Stomach (tissue), 9 donors: Measurements from ENCODE around the gene DNPEP. TPM values are rescaled to one million over a fixed set of nuclear protein-coding genes. Genes with fewer than 3 reads are reported as not detected.

Experiments used
- DNase-seq, 2 donors: peaks; one replicate each; pipeline versions ENCODE4 v3.0.0 to v3.0.0-alpha.2; 2013 to 2019
- H3K27ac ChIP-seq, 5 donors: fragments of 200-600 bp in 4 of 5; sonication (generic) in 4 of 5; one replicate each; pipeline ENCODE4 v1.5.1; 2013 to 2019; ENCODE audit warnings: mild to moderate bottlenecking in 1 of 5, moderate library complexity in 1 of 5
- H3K27me3 ChIP-seq, 3 donors: fragments of 200-600 bp; sonication (generic); one replicate each; pipeline ENCODE4 v1.5.1; 2017 to 2019; ENCODE audit warnings: mixed run types in 1 of 3
- H3K36me3 ChIP-seq, 4 donors: fragments of 200-600 bp; sonication (generic); 1 replicate in 3 of 4; 2 replicates in 1 of 4; pipeline ENCODE4 v1.5.1; 2016 to 2019
- H3K4me1 ChIP-seq, 4 donors: fragments of 200-600 bp; sonication (generic); one replicate each; pipeline ENCODE4 v1.5.1; 2016 to 2019
- H3K4me3 ChIP-seq, 4 donors: fragments of 200-600 bp; sonication (generic) in 3 of 4; one replicate each; pipeline ENCODE4 v1.5.1; 2016 to 2019; ENCODE audit warnings: mild to moderate bottlenecking in 1 of 4
- H3K9me3 ChIP-seq, 4 donors: fragments of 200-600 bp; sonication (generic); one replicate each; pipeline ENCODE4 v1.5.1; 2016 to 2019
- EP300 ChIP-seq: sonication (generic); formaldehyde crosslinking; IDR thresholded peaks from one replicate; pipeline ENCODE4 v1.6.1; 2017; ENCODE audit warnings: antibody characterized with exemption
- POLR2A ChIP-seq, 4 donors: fragments of 450-650 bp; IDR thresholded peaks; one replicate each; pipeline ENCODE4 v1.6.1; 2016; ENCODE audit warnings: antibody characterized with exemption in 4 of 4, control low read depth in 2 of 4, mild to moderate bottlenecking in 1 of 4, moderate library complexity in 1 of 4
- POLR2AphosphoS5 ChIP-seq, 3 donors: sonication (generic); formaldehyde crosslinking; IDR thresholded peaks; one replicate each; pipeline ENCODE4 v1.6.1; 2016; ENCODE audit warnings: antibody characterized with exemption in 3 of 3
- WGBS, 5 donors: extraction: QIAGEN DNeasy Blood & Tissue Kit in 3 of 5; methylation state at CpG; one replicate each; pipeline versions ENCODE4 v1.1.5 to v1.1.7; 2013 to 2018; 5-methylcytosine and 5-hydroxymethylcytosine counted together
- intact Hi-C: fragments of 100-400 bp; cut with DNase I; formaldehyde crosslinking; loops from one replicate; pipeline ENCODE4 v1.15.1; 2023; ENCODE audit warnings: low total_unique reads
- polyA plus RNA-seq, 3 donors: library from polyadenylated mRNA; stranded (reverse); fragments of 200-250 nt; gene quantifications; one replicate each; pipeline ENCODE4 v1.2.3, GENCODE V29; 2013
- total RNA-seq, 5 donors: library from RNA; depleted of rRNA; stranded (reverse); fragments of >200 nt; gene quantifications; one replicate each; pipeline versions ENCODE4 v1.1.0 to v1.2.3, GENCODE V29; 2014 to 2016
- TF ChIP-seq, protein P1 (sequence below), 7 experiments: fragments of 450-650 bp in 4 of 7; fragments of 200-600 bp in 3 of 7; sonication (generic) in 3 of 7; IDR thresholded peaks; one replicate each; pipeline ENCODE4 v1.5.1; 2016 to 2019; ENCODE audit warnings: antibody characterized with exemption in 7 of 7, control low read depth in 2 of 7, mild to moderate bottlenecking in 1 of 7
- donor health status: healthy with polysubstance abuse.
- donor health status: Bipolar disorder and iron deficiency.
- donor health status: healthy.

Gene DNPEP
- total and polyA plus RNA-seq, 8 donors: 32.7 to 147 (median 82.2) TPM

DNA sequence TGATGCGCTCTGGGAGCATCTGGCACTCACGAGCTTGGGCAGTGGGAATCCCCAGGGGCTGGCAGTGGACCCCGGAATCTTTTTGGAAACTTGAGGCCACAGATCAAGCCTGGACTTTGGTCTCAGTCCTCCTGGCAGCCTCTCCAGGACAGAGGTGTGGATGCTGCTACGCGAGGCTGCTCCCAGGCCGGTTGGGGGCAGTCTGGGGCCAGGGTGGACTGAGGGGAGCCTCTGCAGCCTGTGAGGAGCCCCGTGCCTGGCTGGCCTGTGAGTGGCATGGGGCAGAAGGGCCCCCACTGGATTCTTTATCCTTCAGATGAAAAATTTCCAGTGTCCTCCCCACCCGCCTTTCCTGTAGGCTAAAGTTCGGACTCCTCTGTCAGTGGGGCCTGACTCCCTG, 17.7 kb upstream of the DNPEP start:
- intact Hi-C loops: loop anchor here (10.0 kb wide), 1 partner anchor 129 kb away; no protein-coding TSS in a partner anchor
- Histone ChIP-seq H3K4me3 (no peak overlapping the region), H3K36me3 (no peaks in the 10 kb centered on the region), H3K27me3 (peaks cover 0 to 27% (median 0%) of the 10 kb centered on the region in 3 donors), H3K9me3 (no peaks in the 10 kb centered on the region), H3K4me1 (peaks cover 0 to 42% (median 23%) of the 10 kb centered on the region in 4 donors), H3K27ac (peak overlapping the region in 4 of 5 donors; percentile 73 to 93 (median 79))
- TF ChIP-seq, protein P1, sequence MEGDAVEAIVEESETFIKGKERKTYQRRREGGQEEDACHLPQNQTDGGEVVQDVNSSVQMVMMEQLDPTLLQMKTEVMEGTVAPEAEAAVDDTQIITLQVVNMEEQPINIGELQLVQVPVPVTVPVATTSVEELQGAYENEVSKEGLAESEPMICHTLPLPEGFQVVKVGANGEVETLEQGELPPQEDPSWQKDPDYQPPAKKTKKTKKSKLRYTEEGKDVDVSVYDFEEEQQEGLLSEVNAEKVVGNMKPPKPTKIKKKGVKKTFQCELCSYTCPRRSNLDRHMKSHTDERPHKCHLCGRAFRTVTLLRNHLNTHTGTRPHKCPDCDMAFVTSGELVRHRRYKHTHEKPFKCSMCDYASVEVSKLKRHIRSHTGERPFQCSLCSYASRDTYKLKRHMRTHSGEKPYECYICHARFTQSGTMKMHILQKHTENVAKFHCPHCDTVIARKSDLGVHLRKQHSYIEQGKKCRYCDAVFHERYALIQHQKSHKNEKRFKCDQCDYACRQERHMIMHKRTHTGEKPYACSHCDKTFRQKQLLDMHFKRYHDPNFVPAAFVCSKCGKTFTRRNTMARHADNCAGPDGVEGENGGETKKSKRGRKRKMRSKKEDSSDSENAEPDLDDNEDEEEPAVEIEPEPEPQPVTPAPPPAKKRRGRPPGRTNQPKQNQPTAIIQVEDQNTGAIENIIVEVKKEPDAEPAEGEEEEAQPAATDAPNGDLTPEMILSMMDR (IDR thresholded peaks at IDR 0.05): no peak
- TF ChIP-seq EP300 (no peak), POLR2A (IDR thresholded peaks at IDR 0.05) (no peak), POLR2AphosphoS5 (IDR thresholded peaks at IDR 0.05) (peak in 1 of 3 donors; percentile 58)
- DNase-seq: no peak
- WGBS, 5 donors: 54 to 87% (median 67%) methylated on average over 3 to 9 of the region's 9 CpGs

DNA sequence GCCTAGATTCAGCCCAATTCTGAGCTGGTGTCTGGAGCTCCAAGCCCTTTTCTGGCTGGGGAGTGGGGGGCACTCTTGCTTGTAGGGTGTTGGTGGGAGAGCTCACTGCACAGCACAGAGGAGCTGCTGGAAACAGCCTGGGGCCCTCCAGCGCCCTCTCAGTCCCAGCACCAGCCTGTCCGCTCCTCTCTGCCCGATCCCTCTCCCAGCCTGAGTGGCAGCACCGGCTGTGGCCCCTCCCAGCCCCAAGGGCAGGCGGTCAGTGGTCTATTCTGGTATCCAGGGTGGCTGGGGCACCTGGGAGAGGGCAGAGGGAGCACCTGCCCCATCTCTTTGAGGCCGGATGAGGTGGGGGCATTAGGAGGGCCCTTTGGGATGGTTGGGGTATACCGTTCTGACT, 17.2 kb upstream of the DNPEP start:
- intact Hi-C loops: loop anchor here (10.0 kb wide), 1 partner anchor 130 kb away; no protein-coding TSS in a partner anchor
- Histone ChIP-seq H3K36me3 (no peaks in the 10 kb centered on the region), H3K27me3 (peaks cover 0 to 27% (median 0%) of the 10 kb centered on the region in 3 donors), H3K4me3 (no peak overlapping the region), H3K9me3 (no peaks in the 10 kb centered on the region), H3K27ac (peak overlapping the region in 4 of 5 donors; percentile 73 to 93 (median 79)), H3K4me1 (peaks cover 5 to 43% (median 25%) of the 10 kb centered on the region in 4 donors)
- DNase-seq: no peak
- TF ChIP-seq POLR2A (IDR thresholded peaks at IDR 0.05): no peak
- TF ChIP-seq POLR2AphosphoS5 (IDR thresholded peaks at IDR 0.05): no peak
- TF ChIP-seq EP300: no peak
- TF ChIP-seq, protein P1 (IDR thresholded peaks at IDR 0.05): no peak
- WGBS, 5 donors: 66 to 84% (median 73%) methylated on average over 6 to 7 of the region's 7 CpGs

DNA sequence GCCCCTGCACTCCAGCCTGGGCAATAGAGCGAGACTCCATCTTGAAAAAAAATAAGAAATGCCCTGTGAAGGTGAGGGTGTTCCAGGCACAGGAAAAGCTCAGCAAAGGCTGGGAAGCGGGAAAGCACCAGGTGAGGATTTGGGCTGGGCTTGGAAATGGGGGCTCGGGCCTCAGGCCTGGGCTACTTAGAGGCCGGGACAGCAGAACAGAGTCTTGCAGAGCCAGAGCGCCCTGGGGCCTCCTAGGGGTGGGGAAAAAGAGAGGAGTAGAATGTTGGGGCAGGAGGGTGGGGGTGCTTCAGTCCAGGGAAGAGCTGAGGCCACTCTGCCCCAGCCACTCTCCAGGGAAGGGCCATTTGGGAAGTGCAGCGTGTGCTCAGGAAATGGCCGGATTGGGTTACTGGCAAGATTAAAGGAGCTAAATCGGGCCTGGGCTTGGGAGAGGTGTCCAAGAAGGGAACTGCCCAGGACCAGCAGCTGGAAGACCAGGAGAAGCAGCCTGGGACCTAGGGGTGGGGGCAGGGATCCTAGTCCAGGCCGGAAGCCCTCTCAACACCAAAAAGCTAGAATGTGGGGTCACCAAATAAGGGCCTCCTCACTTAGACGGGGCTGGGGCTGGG, 16.7 kb upstream of the DNPEP start:
- no peak overlapping the region for H3K4me3 ChIP-seq
- H3K9me3 ChIP-seq: no peaks in the 10 kb centered on the region
- TF ChIP-seq POLR2AphosphoS5 (IDR thresholded peaks at IDR 0.05): no peak
- TF ChIP-seq, protein P1 (IDR thresholded peaks at IDR 0.05): no peak
- TF ChIP-seq EP300: no peak
- no peak for TF ChIP-seq POLR2A (IDR thresholded peaks at IDR 0.05)
- H3K36me3 ChIP-seq: no peaks in the 10 kb centered on the region
- H3K27me3 ChIP-seq: peaks cover 0 to 27% (median 0%) of the 10 kb centered on the region in 3 donors
- H3K4me1 ChIP-seq: peaks cover 10 to 49% (median 29%) of the 10 kb centered on the region in 4 donors
- intact Hi-C loops: loop anchor here (10.0 kb wide), 1 partner anchor 130 kb away; no protein-coding TSS in a partner anchor
- DNase-seq: no peak
- peak overlapping the region in 4 of 5 donors; percentile 73 to 93 (median 79) for H3K27ac ChIP-seq
- 72 to 85% (median 81%) methylated on average over 10 of the region's 10 CpGs for WGBS, 5 donors

DNA sequence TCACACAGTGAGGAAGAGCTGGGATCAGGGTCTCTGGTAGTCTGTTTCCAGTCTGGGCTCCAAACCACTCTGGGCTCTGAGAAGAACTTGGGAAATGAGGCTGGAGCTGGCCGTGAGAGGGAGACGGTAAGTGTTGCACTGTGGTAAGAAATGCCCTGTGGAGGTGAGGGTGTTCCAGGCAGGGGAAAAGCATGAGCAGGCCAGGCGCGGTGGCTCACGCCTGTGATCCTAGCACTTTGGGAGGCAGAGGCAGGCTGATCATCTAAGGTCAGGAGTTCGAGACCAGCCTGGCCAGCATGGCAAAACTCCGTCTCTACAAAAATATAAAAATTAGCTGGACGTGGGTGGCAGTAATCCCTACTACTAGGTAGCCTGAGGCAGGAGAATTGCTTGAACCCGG, 16.1 kb upstream of the DNPEP start:
- no peak for DNase-seq
- H3K4me1 ChIP-seq: peaks cover 15 to 52% (median 32%) of the 10 kb centered on the region in 4 donors
- intact Hi-C loops: loop anchor here (10.0 kb wide), 1 partner anchor 131 kb away; no protein-coding TSS in a partner anchor
- no peak overlapping the region for H3K4me3 ChIP-seq
- no peaks in the 10 kb centered on the region for H3K36me3 ChIP-seq
- peaks cover 0 to 22% (median 0%) of the 10 kb centered on the region in 3 donors for H3K27me3 ChIP-seq
- WGBS, 5 donors: 82 to 94% (median 91%) methylated on average over 9 of the region's 9 CpGs
- no peak for TF ChIP-seq EP300
- TF ChIP-seq POLR2A (IDR thresholded peaks at IDR 0.05): no peak
- TF ChIP-seq POLR2AphosphoS5 (IDR thresholded peaks at IDR 0.05): no peak
- TF ChIP-seq, protein P1 (IDR thresholded peaks at IDR 0.05): no peak
- peak overlapping the region in 4 of 5 donors; percentile 73 to 93 (median 79) for H3K27ac ChIP-seq
- no peaks in the 10 kb centered on the region for H3K9me3 ChIP-seq
